OCI-LY3 (cell line): ENCODE data around the gene SLC1A4.

Experiments used
- CTCF ChIP-seq: fragments of 200-600, 300-600 bp; sonication (generic); IDR thresholded peaks from 2 replicates; pipeline ENCODE4 v1.5.1; 2014; ENCODE audit warnings: antibody characterized with exemption, low read length, low read depth
- EZH2phosphoT487 ChIP-seq: fragments of 200-600 bp; shearing (Covaris generic); IDR thresholded peaks from 2 replicates; pipeline ENCODE4 v1.6.1; 2018; ENCODE audit warnings: antibody characterized with exemption, mixed run types, low read depth

- no peak for TF ChIP-seq CTCF
- no peak for TF ChIP-seq EZH2phosphoT487
Measured at GRCh38 chr2:64942693-64943092, 46.5 kb upstream of the SLC1A4 start.
